Measurements from ENCODE around the gene YIPF6. TPM values are rescaled to one million over a fixed set of nuclear protein-coding genes. Genes with fewer than 3 reads are reported as not detected.

Gene YIPF6
- total RNA-seq, 1 experiment from 2014 or later: 61.3 TPM

- POLR2A ChIA-PET: no interaction called here
- Histone ChIP-seq H3K27me3 (ENCODE audit: control insufficient read depth, insufficient read depth, low read length) (no peaks in the 10 kb centered on the region), H3K36me3 (ENCODE audit: control insufficient read depth, insufficient read depth, low read length) (peaks cover 8% of the 10 kb centered on the region), H3K4me3 (ENCODE audit: low read depth in 2 of 2, low read length in 2 of 2) (no peak overlapping the region), H3K27ac (ENCODE audit: low read length) (no peak overlapping the region), H3K4me1 (ENCODE audit: control insufficient read depth, insufficient read depth, low read length) (no peaks in the 10 kb centered on the region), H3K9me3 (ENCODE audit: control insufficient read depth, insufficient read depth, low read depth, low read length) (no peaks in the 10 kb centered on the region)
- ATAC-seq: no peak
- TF ChIP-seq TCF7L2 (IDR thresholded peaks at IDR 0.05; ENCODE audit: low read depth, low read length): no peak
- TF ChIP-seq SIN3A (IDR thresholded peaks at IDR 0.05; ENCODE audit: borderline replicate concordance, insufficient read depth, low read depth, low read length): no peak
- no peak for TF ChIP-seq POLR2AphosphoS5 (IDR thresholded peaks at IDR 0.05; ENCODE audit: low read depth, low read length)
- no peak for TF ChIP-seq CTCF (IDR thresholded peaks at IDR 0.05)
- no peak for TF ChIP-seq REST (IDR thresholded peaks at IDR 0.05; ENCODE audit: insufficient read depth in 1 of 2, low read depth in 2 of 2, low read length in 1 of 2)
- BruUV-seq (replicated peaks): no TSS peak
- CTCF ChIA-PET: no interaction called here
- no peak for DNase-seq (ENCODE audit: low read depth, low spot score)
- in situ Hi-C loops (cut with HindIII; ENCODE audit: low pct_unique_long_range_greater_than_20kb, low sequenced_read_pairs) (no loop called here), intact Hi-C loops (cut with micrococcal nuclease; ENCODE audit: unreplicated experiment) (no loop called here)
Measured at GRCh38 chrX:68506649-68507048, 7.8 kb downstream of the YIPF6 start.

GRCh38 chrX:68508799-68509198 is 9.9 kb downstream of the YIPF6 start:
- intact Hi-C loops (cut with micrococcal nuclease; ENCODE audit: unreplicated experiment) (no loop called here), in situ Hi-C loops (cut with HindIII; ENCODE audit: low pct_unique_long_range_greater_than_20kb, low sequenced_read_pairs) (no loop called here)
- H3K36me3 ChIP-seq (ENCODE audit: control insufficient read depth, insufficient read depth, low read length): peaks cover 14% of the 10 kb centered on the region
- ATAC-seq: no peak
- H3K27ac ChIP-seq (ENCODE audit: low read length): no peak overlapping the region
- ChIA-PET CTCF (interaction anchor here (0.6 kb wide), 1 partner anchor 10 kb away, joined by 3 read pairs; the partner anchor contains the start of gene YIPF6), POLR2A (interaction anchor here (0.6 kb wide), 1 partner anchor 210 kb away, joined by 6 read pairs; no protein-coding TSS in a partner anchor)
- TF ChIP-seq SIN3A (IDR thresholded peaks at IDR 0.05; ENCODE audit: borderline replicate concordance, insufficient read depth, low read depth, low read length): no peak
- no peak for TF ChIP-seq CTCF (IDR thresholded peaks at IDR 0.05)
- no peak for TF ChIP-seq REST (IDR thresholded peaks at IDR 0.05; ENCODE audit: insufficient read depth in 1 of 2, low read depth in 2 of 2, low read length in 1 of 2)
- TF ChIP-seq POLR2AphosphoS5 (IDR thresholded peaks at IDR 0.05; ENCODE audit: low read depth, low read length): no peak
- TF ChIP-seq TCF7L2 (IDR thresholded peaks at IDR 0.05; ENCODE audit: low read depth, low read length): no peak
- H3K4me3 ChIP-seq (ENCODE audit: low read depth in 2 of 2, low read length in 2 of 2): no peak overlapping the region
- no peaks in the 10 kb centered on the region for H3K27me3 ChIP-seq (ENCODE audit: control insufficient read depth, insufficient read depth, low read length)
- H3K4me1 ChIP-seq (ENCODE audit: control insufficient read depth, insufficient read depth, low read length): no peaks in the 10 kb centered on the region
- DNase-seq (ENCODE audit: low read depth, low spot score): no peak
- BruUV-seq (replicated peaks): no TSS peak
- H3K9me3 ChIP-seq (ENCODE audit: control insufficient read depth, insufficient read depth, low read depth, low read length): no peaks in the 10 kb centered on the region
